HCT116 (cell line): ENCODE measurements around the gene SCG3. TPM values are rescaled to one million over a fixed set of nuclear protein-coding genes. Genes with fewer than 3 reads are reported as not detected.

Source experiments
- ATAC-seq: fragments of 200-7000 bp; cut with Tn5 transposase; 2 replicates; pipeline ENCODE4 v1.9.1; 2020; ENCODE audit warnings: mild to moderate bottlenecking, moderate library complexity
- BruUV-seq: library from RNA; stranded (reverse); fragments of 400-500 nt; replicated peaks from 2 replicates; lab custom pipeline; 2021; lab: Mats Ljungman, UMichigan
- CTCF ChIA-PET: fragments of 300-600 bp; sonication (Branson Sonifier 250); formaldehyde crosslinking; loops from one replicate; lab custom pipeline; 2021; ENCODE audit warnings: antibody characterized with exemption; lab: Charles Lee
- POLR2A ChIA-PET: fragments of 300-600, 350-600 bp; sonication (Branson Sonifier 250); formaldehyde crosslinking; loops from one replicate; lab custom pipeline; 2021; ENCODE audit warnings: antibody characterized with exemption; lab: Charles Lee
- RAD21 ChIA-PET, 2 experiments: fragments of 300-600 bp; sonication (Branson Sonifier 250); formaldehyde crosslinking; loops; one replicate each; lab custom pipeline; 2023; ENCODE audit warnings: low total read pairs in 2 of 2; ENCODE audit not compliant: uncharacterized antibody in 2 of 2, unreplicated experiment in 2 of 2, low non-redundant PET in 1 of 2; lab: Charles Lee
- DNase-seq: peaks from one replicate; pipeline ENCODE4 v3.0.0-alpha.2; 2010; ENCODE audit warnings: low read depth, low spot score
- H2AFZ ChIP-seq: fragments of 200-600 bp; shearing (Covaris generic), sonication (generic); 2 replicates; pipeline ENCODE4 v1.6.1; 2017; ENCODE audit warnings: low read depth, mixed run types, mixed read lengths, antibody characterized with exemption, low read length; ENCODE audit not compliant: poor library complexity, severe bottlenecking
- H3K27ac ChIP-seq: 2 replicates; pipeline ENCODE4 v1.5.1; 2012; ENCODE audit warnings: low read depth, low read length
- H3K27me3 ChIP-seq: fragments of 200-600 bp; sonication (generic); 2 replicates; pipeline ENCODE4 v1.6.1; 2016; ENCODE audit warnings: mixed run types, low read length, mixed read lengths; ENCODE audit not compliant: insufficient read depth
- H3K36me3 ChIP-seq, 2 experiments: fragments of 200-500 bp in 1 of 2; fragments of 200-600 bp in 1 of 2; sonication (Bioruptor generic) in 1 of 2; sonication (generic) in 1 of 2; 2 replicates each; pipeline versions ENCODE4 v1.5.1 to v1.6.1; 2014 to 2016; ENCODE audit warnings: low read length in 2 of 2, inconsistent platforms in 1 of 2, mixed read lengths in 1 of 2, mixed run types in 1 of 2; ENCODE audit not compliant: insufficient read depth in 2 of 2, control insufficient read depth in 1 of 2
- H3K4me1 ChIP-seq, 2 experiments: fragments of 200-600 bp in 1 of 2; sonication (generic) in 1 of 2; 2 replicates each; pipeline versions ENCODE4 v1.5.1 to v1.6.1; 2012 to 2017; ENCODE audit warnings: low read length in 2 of 2, inconsistent platforms in 1 of 2, mild to moderate bottlenecking in 1 of 2, mixed read lengths in 1 of 2, mixed run types in 1 of 2, moderate library complexity in 1 of 2; ENCODE audit not compliant: insufficient read depth in 2 of 2, control insufficient read depth in 1 of 2
- H3K4me2 ChIP-seq: fragments of 200-600 bp; sonication (generic); 2 replicates; pipeline ENCODE4 v1.6.1; 2017; ENCODE audit warnings: mixed run types, low read length, mixed read lengths
- H3K4me3 ChIP-seq, 2 experiments: fragments of 200-600 bp in 1 of 2; sonication (generic) in 1 of 2; replicated peaks in 1 of 2; 2 replicates each; pipeline ENCODE4 v1.5.1; 2011 to 2016; ENCODE audit warnings: low read length in 2 of 2, control low read depth in 1 of 2, low read depth in 1 of 2, mild to moderate bottlenecking in 1 of 2, mixed read lengths in 1 of 2, mixed run types in 1 of 2
- H3K79me2 ChIP-seq: fragments of 200-600 bp; sonication (generic); 2 replicates; pipeline ENCODE4 v1.6.1; 2017; ENCODE audit warnings: mild to moderate bottlenecking, mixed run types, low read length, moderate library complexity, mixed read lengths; ENCODE audit not compliant: insufficient read depth
- H3K9ac ChIP-seq: fragments of 200-600 bp; sonication (generic); 2 replicates; pipeline ENCODE4 v1.6.1; 2016; ENCODE audit warnings: low read length, mixed read lengths
- H3K9me2 ChIP-seq: fragments of 200-600 bp; sonication (generic), shearing (Covaris generic); 2 replicates; pipeline ENCODE4 v1.6.1; 2017; ENCODE audit warnings: mixed run types, mild to moderate bottlenecking, moderate library complexity; ENCODE audit not compliant: insufficient read depth
- H3K9me3 ChIP-seq, 2 experiments: fragments of 200-500 bp in 1 of 2; fragments of 200-600 bp in 1 of 2; sonication (Bioruptor generic) in 1 of 2; sonication (generic) in 1 of 2; 2 replicates each; pipeline ENCODE4 v1.6.1; 2014 to 2017; ENCODE audit warnings: low read length in 2 of 2, mixed read lengths in 2 of 2, inconsistent platforms in 1 of 2, low read depth in 1 of 2, mild to moderate bottlenecking in 1 of 2, mixed run types in 1 of 2, moderate library complexity in 1 of 2; ENCODE audit not compliant: control insufficient read depth in 1 of 2, insufficient read depth in 1 of 2
- H4K20me1 ChIP-seq: fragments of 200-600 bp; sonication (generic), shearing (Covaris generic); 2 replicates; pipeline ENCODE4 v1.6.1; 2017; ENCODE audit warnings: mixed run types, mild to moderate bottlenecking, moderate library complexity; ENCODE audit not compliant: insufficient read depth
- ATF3 ChIP-seq: IDR thresholded peaks from 2 replicates; pipeline ENCODE4 v1.6.1; 2012
- JUND ChIP-seq: IDR thresholded peaks from 2 replicates; pipeline ENCODE4 v1.6.1; 2012
- POLR2A ChIP-seq: IDR thresholded peaks from 2 replicates; pipeline ENCODE4 v1.7.0; 2011; ENCODE audit warnings: borderline replicate concordance; ENCODE audit not compliant: insufficient read depth, insufficient read length; ENCODE audit errors: extremely low read depth
- RAD21 ChIP-seq: IDR thresholded peaks from 2 replicates; pipeline ENCODE4 v1.6.1; 2012; ENCODE audit warnings: low read depth, mild to moderate bottlenecking
- TCF7L2 ChIP-seq: IDR thresholded peaks from 2 replicates; pipeline ENCODE4 v1.7.0; 2011; ENCODE audit warnings: borderline replicate concordance, inconsistent platforms; ENCODE audit not compliant: insufficient read depth, insufficient read length; ENCODE audit errors: extremely low read depth
- YY1 ChIP-seq: IDR thresholded peaks from 2 replicates; pipeline ENCODE4 v1.6.1; 2011; ENCODE audit warnings: low read length, low read depth, moderate library complexity, mild to moderate bottlenecking; ENCODE audit not compliant: insufficient replicate concordance; ENCODE audit errors: extremely low read depth
- ZFX ChIP-seq: fragments of 450-650 bp; IDR thresholded peaks from 2 replicates; pipeline ENCODE4 v1.6.1; 2017
- intact Hi-C: fragments of 100-400 bp; cut with micrococcal nuclease; formaldehyde crosslinking; loops from 2 replicates; pipeline ENCODE4 v1.10.0; 2022
- total RNA-seq: library from RNA; stranded (reverse); gene quantifications from one replicate; pipeline ENCODE4 v1.2.1, GENCODE V29; 2021; ENCODE audit not compliant: unreplicated experiment

The SCG3 gene
- total RNA-seq, 1 experiment from 2014 or later = not detected

GRCh38 chr15:51672913-51673857, 8.1 kb upstream of the SCG3 start:
- H3K9me2 ChIP-seq = no peaks in the 10 kb centered on the region
- H2AFZ ChIP-seq = no peak overlapping the region
- DNase-seq (no peak), ATAC-seq (no peak)
- RAD21 ChIA-PET = no interaction called here
- no peaks in the 10 kb centered on the region for H3K36me3 ChIP-seq
- H4K20me1 ChIP-seq = no peaks in the 10 kb centered on the region
- POLR2A ChIA-PET = no interaction called here
- no peaks in the 10 kb centered on the region for H3K79me2 ChIP-seq
- H3K27ac ChIP-seq = no peak overlapping the region
- CTCF ChIA-PET = no interaction called here
- H3K27me3 ChIP-seq = no peaks in the 10 kb centered on the region
- intact Hi-C loops = no loop called here
- no peak overlapping the region for H3K4me3 ChIP-seq
- no peak overlapping the region for H3K4me2 ChIP-seq
- no peaks in the 10 kb centered on the region for H3K9me3 ChIP-seq
- no TSS peak for BruUV-seq
- H3K4me1 ChIP-seq = 0 out of 4 replicates have a peak, but pooled peaks cover 0 to 3% of the 10 kb centered on the region in 2 experiments
- H3K9ac ChIP-seq = no peak overlapping the region
- no peak for TF ChIP-seq RAD21
- TF ChIP-seq YY1 = no peak
- no peak for TF ChIP-seq POLR2A
- TF ChIP-seq ATF3 = no peak
- TF ChIP-seq ZFX = no peak

DNA sequence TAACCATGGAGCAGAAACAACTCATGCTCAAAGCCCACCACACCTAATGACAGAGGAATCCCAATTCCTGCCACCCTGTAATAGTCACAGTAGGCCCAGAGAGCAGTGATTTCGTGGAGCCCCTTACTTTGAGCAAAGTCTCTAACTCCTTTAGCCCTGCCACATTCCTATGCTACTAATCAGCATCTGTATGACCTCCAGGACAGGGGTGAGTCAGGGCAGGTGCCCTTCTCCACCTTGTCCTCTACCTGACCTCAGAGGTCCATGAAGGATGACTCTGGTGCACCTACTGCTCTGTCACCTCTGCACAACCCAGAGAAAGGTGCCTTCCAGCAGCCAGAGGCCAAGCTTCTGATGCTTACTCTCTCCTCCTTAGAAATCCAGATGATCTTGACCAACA, 6.1 kb upstream of the SCG3 start:
- no peak overlapping the region for H3K27ac ChIP-seq
- ATAC-seq (no peak), DNase-seq (no peak)
- no peaks in the 10 kb centered on the region for H3K9me2 ChIP-seq
- peaks cover 7% of the 10 kb centered on the region; the same call in 1 of the 2 replicates for H3K27me3 ChIP-seq
- no peak overlapping the region for H2AFZ ChIP-seq
- H3K36me3 ChIP-seq = no peaks in the 10 kb centered on the region
- 0 out of 4 replicates have a peak, but pooled peaks cover 0 to 3% of the 10 kb centered on the region in 2 experiments for H3K4me1 ChIP-seq
- RAD21 ChIA-PET = no interaction called here
- H3K9me3 ChIP-seq = no peaks in the 10 kb centered on the region
- no peak overlapping the region for H3K4me3 ChIP-seq
- no peak overlapping the region for H3K9ac ChIP-seq
- H3K4me2 ChIP-seq = no peak overlapping the region
- BruUV-seq = no TSS peak
- TF ChIP-seq YY1 = no peak
- no peak for TF ChIP-seq TCF7L2
- no peak for TF ChIP-seq JUND
- TF ChIP-seq, all 23 proteins: peak for 0
- intact Hi-C loops = no loop called here
- no peaks in the 10 kb centered on the region for H3K79me2 ChIP-seq
- CTCF ChIA-PET = no interaction called here
- no peaks in the 10 kb centered on the region for H4K20me1 ChIP-seq
- POLR2A ChIA-PET = no interaction called here
